ENCODE results near the gene EPS8L1. TPM values are rescaled to one million over a fixed set of nuclear protein-coding genes. Genes with fewer than 3 reads are reported as not detected.

The EPS8L1 gene
- total and polyA plus RNA-seq, 2 of the 4 experiments (the other 2 are of a cell fraction) = 0.90 to 2.9 TPM

- H2AK9ac ChIP-seq (replicated peaks; ENCODE audit: low read depth, low read length, poor library complexity) = no peak overlapping the region
- DNase-seq (no peak), ATAC-seq (ENCODE audit: low read depth) (no peak)
- no peak overlapping the region for H2BK5ac ChIP-seq (ENCODE audit: low read depth, low read length, poor library complexity, severe bottlenecking)
- peaks cover 3% of the 10 kb centered on the region; the same call in 1 of the 2 replicates for H4K20me1 ChIP-seq (ENCODE audit: insufficient read depth, low read length)
- TF ChIP-seq CTCF (conservative IDR thresholded peaks at IDR 0.05; ENCODE audit: low read depth, low read length) (no peak), USF2 (IDR thresholded peaks at IDR 0.05; ENCODE audit: low read depth, low read length) (no peak)
- no peak overlapping the region for H3K14ac ChIP-seq (replicated peaks; ENCODE audit: low read depth, low read length)
- in situ Hi-C loops (cut with MboI; ENCODE audit: low sequenced_read_pairs) = no loop called here
- H3K4me3 ChIP-seq (ENCODE audit: insufficient read depth, low read depth, low read length) = no peak overlapping the region
- no peak overlapping the region for H3K56ac ChIP-seq (ENCODE audit: extremely low read depth, insufficient read depth, low read length)
- no peak overlapping the region for H4K8ac ChIP-seq (ENCODE audit: low read depth in 2 of 2, low read length in 2 of 2)
- H3K4me1 ChIP-seq (ENCODE audit: control insufficient read depth, insufficient read depth, low read length) = no peaks in the 10 kb centered on the region
- no peak overlapping the region for H2AK5ac ChIP-seq (ENCODE audit: low read depth, low read length)
- no peak overlapping the region for H2AFZ ChIP-seq (replicated peaks; ENCODE audit: low read length, poor library complexity)
- peaks cover 0 to 9% of the 10 kb centered on the region in 2 experiments; a peak in 3 of 4 replicates for H3K79me1 ChIP-seq (ENCODE audit: low read depth in 1 of 2, low read length in 2 of 2)
- no peak overlapping the region for H3K9ac ChIP-seq (ENCODE audit: low read depth, low read length)
- WGBS, 2 experiments (ENCODE audit: extremely low coverage in 2 of 2, insufficient read length in 1 of 2) = 87% methylated on average over 21 of the region's 32 CpGs; no CpG with 5 or more reads in 1 of the 2 experiments
- H3K18ac ChIP-seq (ENCODE audit: low read depth, low read length) = no peak overlapping the region
- no peak overlapping the region for H4K5ac ChIP-seq (ENCODE audit: low read depth, low read length)
- H3K27me3 ChIP-seq (ENCODE audit: control insufficient read depth, insufficient read depth, low read length) = no peaks in the 10 kb centered on the region
- H3K27ac ChIP-seq (ENCODE audit: insufficient read depth, low read length) = no peak overlapping the region
- no peak overlapping the region for H3K4me2 ChIP-seq (ENCODE audit: low read depth, low read length)
- H3K9me1 ChIP-seq (ENCODE audit: insufficient read depth, low read length) = no peaks in the 10 kb centered on the region
- no peak overlapping the region for H3K23ac ChIP-seq (ENCODE audit: low read depth, low read length)
- intact Hi-C loops (cut with micrococcal nuclease) = no loop called here
- dilution Hi-C loops (cut with HindIII; ENCODE audit: low sequenced_read_pairs, unreplicated experiment) = no loop called here
- no peak overlapping the region for H4K91ac ChIP-seq (ENCODE audit: insufficient read depth, low read depth, low read length)
- H3K36me3 ChIP-seq (ENCODE audit: control insufficient read depth, insufficient read depth, low read length) = peaks cover 37% of the 10 kb centered on the region
- H3K4ac ChIP-seq (ENCODE audit: low read depth, low read length) = no peak overlapping the region
- BruUV-seq (replicated peaks) = no TSS peak
- no peaks in the 10 kb centered on the region for H3K9me3 ChIP-seq (ENCODE audit: control insufficient read depth, insufficient read depth, low read length)
- CTCF ChIA-PET = no interaction called here
- H2BK20ac ChIP-seq (ENCODE audit: low read depth, low read length) = no peak overlapping the region
- H2BK15ac ChIP-seq (ENCODE audit: low read depth, low read length) = no peak overlapping the region
- H2BK120ac ChIP-seq (ENCODE audit: low read depth, low read length) = no peak overlapping the region
- POLR2A ChIA-PET (ENCODE audit: unreplicated experiment) = no interaction called here
Observed at GRCh38 chr19:55094456-55095259, 19.0 kb downstream of the EPS8L1 start.
